ENCODE data around the gene TNFAIP8L2.

Gene TNFAIP8L2

GRCh38 chr1:151156515-151156819, at the start of gene TNFAIP8L2:
Gene TNFAIP8L2, plus strand, starts transcription at chr1:151156649. Its CDS starts 2,049 bp downstream, at chr1:151158698.
- no peak for DNase-seq

- no peak for DNase-seq
These were observed 49.6 kb upstream of the TNFAIP8L2 start for GRCh38 chr1:151106894-151107293.

GRCh38 chr1:151108331-151108730, 48.1 kb upstream of the TNFAIP8L2 start:
- no peak for DNase-seq

GRCh38 chr1:151113877-151114276, 42.6 kb upstream of the TNFAIP8L2 start:
- no peak for DNase-seq

GRCh38 chr1:151124763-151125403, 31.6 kb upstream of the TNFAIP8L2 start:
- DNase-seq = no peak

- no peak for DNase-seq
These were observed 27.6 kb upstream of the TNFAIP8L2 start for GRCh38 chr1:151128800-151129199.

GRCh38 chr1:151130987-151131586, 25.4 kb upstream of the TNFAIP8L2 start:
- peak; percentile 89 for DNase-seq

- DNase-seq = no peak
These were observed 24.6 kb upstream of the TNFAIP8L2 start for GRCh38 chr1:151131701-151132334.

- DNase-seq = no peak
These were observed 24.0 kb upstream of the TNFAIP8L2 start for GRCh38 chr1:151132335-151133017.

- no peak for DNase-seq
These were observed 23.2 kb upstream of the TNFAIP8L2 start for GRCh38 chr1:151133018-151133806.

- no peak for DNase-seq
These were observed 22.1 kb upstream of the TNFAIP8L2 start for GRCh38 chr1:151134396-151134795.

GRCh38 chr1:151134991-151135390, 21.5 kb upstream of the TNFAIP8L2 start:
- DNase-seq = no peak

GRCh38 chr1:151135433-151136385, 20.7 kb upstream of the TNFAIP8L2 start:
- DNase-seq = no peak

GRCh38 chr1:151137789-151138188, 18.7 kb upstream of the TNFAIP8L2 start:
- no peak for DNase-seq

GRCh38 chr1:151142411-151143056, 13.9 kb upstream of the TNFAIP8L2 start:
- DNase-seq = no peak

GRCh38 chr1:151143057-151143435, 13.4 kb upstream of the TNFAIP8L2 start:
- no peak for DNase-seq

GRCh38 chr1:151143986-151144385, 12.5 kb upstream of the TNFAIP8L2 start:
- DNase-seq = no peak

- no peak for DNase-seq
These were observed 11.8 kb upstream of the TNFAIP8L2 start for GRCh38 chr1:151144474-151145303.

- DNase-seq = no peak
These were observed 11.0 kb upstream of the TNFAIP8L2 start for GRCh38 chr1:151145304-151146071.

- DNase-seq = no peak
These were observed 10.4 kb upstream of the TNFAIP8L2 start for GRCh38 chr1:151146072-151146411.
